SU-DHL-6 (cell line): ENCODE results near the gene NTRK3.

Experiments used
- H2AFZ ChIP-seq: fragments of 200-600 bp; sonication (generic); 2 replicates; pipeline ENCODE4 v1.6.1; 2014; ENCODE audit warnings: low read depth, mild to moderate bottlenecking, moderate library complexity, mixed read lengths, antibody characterized with exemption, low read length; ENCODE audit not compliant: severe bottlenecking
- H3F3A ChIP-seq: fragments of 200-600 bp; shearing (Covaris generic); 2 replicates; pipeline ENCODE4 v1.6.0; 2016; ENCODE audit warnings: antibody characterized with exemption, mild to moderate bottlenecking; ENCODE audit not compliant: insufficient read depth
- H3K27ac ChIP-seq: fragments of 200-600 bp; sonication (generic); 2 replicates; pipeline ENCODE4 v1.5.1; 2016; ENCODE audit warnings: low read depth, mild to moderate bottlenecking, low read length, moderate library complexity, mixed read lengths
- H3K27me3 ChIP-seq: fragments of 200-600 bp; sonication (generic), shearing (Covaris generic); 2 replicates; pipeline ENCODE4 v1.6.0; 2014; ENCODE audit warnings: mild to moderate bottlenecking, low read length
- H3K36me3 ChIP-seq: fragments of 200-600 bp; sonication (generic); 2 replicates; pipeline ENCODE4 v1.6.1; 2014; ENCODE audit warnings: mild to moderate bottlenecking, low read length, mixed read lengths
- H3K4me2 ChIP-seq: fragments of 300-600, 200-600 bp; shearing (Covaris generic), sonication (generic); 2 replicates; pipeline ENCODE4 v1.6.0; 2014; ENCODE audit warnings: low read length, low read depth, mild to moderate bottlenecking; ENCODE audit not compliant: poor library complexity, severe bottlenecking
- H3K4me3 ChIP-seq: fragments of 200-600 bp; sonication (generic); 2 replicates; pipeline ENCODE4 v1.5.1; 2014; ENCODE audit warnings: antibody characterized with exemption, low read length, mild to moderate bottlenecking, mixed read lengths; ENCODE audit not compliant: insufficient read depth, poor library complexity, severe bottlenecking
- H3K79me2 ChIP-seq: fragments of 200-600 bp; sonication (generic); 2 replicates; pipeline ENCODE4 v1.6.1; 2014; ENCODE audit warnings: mild to moderate bottlenecking, low read length, moderate library complexity; ENCODE audit not compliant: insufficient read depth
- H3K9ac ChIP-seq: fragments of 200-600 bp; sonication (generic); 2 replicates; pipeline ENCODE4 v1.7.0; 2014; ENCODE audit warnings: mild to moderate bottlenecking, low read length
- H3K9me2 ChIP-seq: fragments of 200-600 bp; sonication (generic); replicated peaks from 2 replicates; pipeline ENCODE4 v1.6.1; 2014; ENCODE audit warnings: low read length; ENCODE audit not compliant: insufficient read depth
- H3K9me3 ChIP-seq: fragments of 200-600 bp; sonication (generic); 2 replicates; pipeline ENCODE4 v1.6.1; 2014; ENCODE audit warnings: low read length, mixed read lengths; ENCODE audit not compliant: insufficient read depth
- H4K20me1 ChIP-seq: fragments of 200-600 bp; sonication (generic); 2 replicates; pipeline ENCODE4 v1.6.1; 2014; ENCODE audit warnings: low read depth, mild to moderate bottlenecking, antibody characterized with exemption, low read length, moderate library complexity, mixed read lengths
- CTCF ChIP-seq: fragments of 200-600 bp; sonication (generic); IDR thresholded peaks from one replicate; pipeline ENCODE4 v1.5.1; 2017; ENCODE audit warnings: antibody characterized with exemption, mild to moderate bottlenecking, low read length, moderate library complexity; ENCODE audit not compliant: insufficient read depth, poor library complexity, severe bottlenecking
- EZH2phosphoT487 ChIP-seq: fragments of 200-600 bp; sonication (generic), shearing (Covaris generic); conservative IDR thresholded peaks from 2 replicates; pipeline ENCODE4 v1.6.1; 2018; ENCODE audit warnings: mild to moderate bottlenecking, antibody characterized with exemption, low read length, moderate library complexity, mixed read lengths

NTRK3 gene

GRCh38 chr15:88233921-88234320 lies 22.6 kb downstream of the NTRK3 start:
- Histone ChIP-seq H3K27me3 (no peaks in the 10 kb centered on the region), H3K9ac (no peak overlapping the region), H4K20me1 (no peaks in the 10 kb centered on the region), H3F3A (no peaks in the 10 kb centered on the region), H3K27ac (no peak overlapping the region), H2AFZ (no peak overlapping the region), H3K36me3 (no peaks in the 10 kb centered on the region), H3K4me2 (no peak overlapping the region), H3K4me3 (no peak overlapping the region), H3K79me2 (no peaks in the 10 kb centered on the region), H3K9me3 (no peaks in the 10 kb centered on the region), H3K9me2 (no peaks in the 10 kb centered on the region)
- TF ChIP-seq CTCF (no peak), EZH2phosphoT487 (no peak)

- Histone ChIP-seq H3K4me3 (no peak overlapping the region), H3K79me2 (no peaks in the 10 kb centered on the region), H3K36me3 (no peaks in the 10 kb centered on the region), H2AFZ (no peak overlapping the region), H3K9ac (no peak overlapping the region), H4K20me1 (no peaks in the 10 kb centered on the region), H3K4me2 (no peak overlapping the region), H3K9me3 (no peaks in the 10 kb centered on the region), H3K27ac (no peak overlapping the region), H3F3A (no peaks in the 10 kb centered on the region), H3K9me2 (no peaks in the 10 kb centered on the region), H3K27me3 (no peaks in the 10 kb centered on the region)
- TF ChIP-seq EZH2phosphoT487 (no peak), CTCF (no peak)
These were observed 23.8 kb downstream of the NTRK3 start for GRCh38 chr15:88232771-88233201.

- H3K36me3 ChIP-seq = no peaks in the 10 kb centered on the region
- H3F3A ChIP-seq = no peaks in the 10 kb centered on the region
- no peaks in the 10 kb centered on the region for H3K27me3 ChIP-seq
- H3K9me3 ChIP-seq = no peaks in the 10 kb centered on the region
- no peak overlapping the region for H3K27ac ChIP-seq
- TF ChIP-seq CTCF = no peak
- TF ChIP-seq EZH2phosphoT487 = no peak
- no peak overlapping the region for H3K4me2 ChIP-seq
- no peak overlapping the region for H3K4me3 ChIP-seq
- no peak overlapping the region for H3K9ac ChIP-seq
- H2AFZ ChIP-seq = no peak overlapping the region
- H3K79me2 ChIP-seq = no peaks in the 10 kb centered on the region
- H3K9me2 ChIP-seq = no peaks in the 10 kb centered on the region
- no peaks in the 10 kb centered on the region for H4K20me1 ChIP-seq
These were observed 24.5 kb downstream of the NTRK3 start for GRCh38 chr15:88231909-88232644.
